PFSK-1 (cell line): ENCODE measurements around the gene ERP27.

Source experiments
- FOXP2 ChIP-seq: optimal IDR thresholded peaks from 2 replicates; pipeline ENCODE3; 2011; ENCODE audit warnings: borderline replicate concordance, control low read depth, inconsistent platforms; ENCODE audit not compliant: insufficient read depth; ENCODE audit errors: extremely low read length, extremely low read depth
- POLR2AphosphoS5 ChIP-seq: IDR thresholded peaks from 2 replicates; pipeline ENCODE4 v1.6.1; 2012; ENCODE audit warnings: low read depth, mild to moderate bottlenecking, control low read depth, low read length, moderate library complexity
- REST ChIP-seq, 2 experiments: IDR thresholded peaks; 2 replicates each; pipeline versions ENCODE4 v1.6.1 to v1.8.0; 2011 to 2012; ENCODE audit warnings: low read depth in 2 of 2, low read length in 2 of 2, control low read depth in 1 of 2, inconsistent platforms in 1 of 2, mild to moderate bottlenecking in 1 of 2, moderate library complexity in 1 of 2; ENCODE audit not compliant: insufficient read depth in 1 of 2
- SIN3A ChIP-seq: IDR thresholded peaks from 2 replicates; pipeline ENCODE4 v1.6.1; 2012; ENCODE audit warnings: mild to moderate bottlenecking, low read length, moderate library complexity, borderline replicate concordance; ENCODE audit not compliant: insufficient read depth
- TAF1 ChIP-seq: IDR thresholded peaks from 2 replicates; pipeline ENCODE4 v1.6.1; 2012; ENCODE audit warnings: low read length, control low read depth, borderline replicate concordance; ENCODE audit not compliant: insufficient read depth

The ERP27 gene

GRCh38 chr12:14952299-14952921, 14.1 kb upstream of the ERP27 start:
- peak; percentile 20 for TF ChIP-seq FOXP2
- peak; percentile 84; the same call in 1 of the 2 replicates for TF ChIP-seq SIN3A
- peak; percentile 29; the same call in 1 of the 2 replicates for TF ChIP-seq POLR2AphosphoS5
- TF ChIP-seq REST (IDR thresholded peaks at IDR 0.05; ENCODE audit: insufficient read depth in 1 of 2, low read depth in 2 of 2, low read length in 2 of 2) = no peak

DNA sequence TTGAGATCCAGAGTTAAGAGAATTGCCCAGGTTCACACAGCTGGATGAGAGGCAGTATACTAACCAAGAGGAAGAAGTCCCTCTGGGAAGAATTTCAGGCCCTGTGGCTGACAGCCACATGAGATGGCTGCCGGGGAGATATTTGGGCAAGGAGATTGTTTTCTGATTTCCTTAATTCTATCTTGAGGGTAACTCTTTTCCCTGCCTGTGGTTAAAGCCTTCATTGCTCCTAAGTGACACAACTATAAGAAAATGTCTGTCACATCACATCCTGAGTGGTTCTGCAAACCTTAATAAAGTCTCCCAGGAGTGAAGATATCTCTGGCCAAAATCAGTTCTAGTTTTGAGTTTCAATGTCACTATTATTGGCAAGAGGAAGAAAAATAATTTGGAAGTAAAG, 13.5 kb upstream of the ERP27 start:
- no peak for TF ChIP-seq SIN3A
- no peak for TF ChIP-seq REST (IDR thresholded peaks at IDR 0.05; ENCODE audit: insufficient read depth in 1 of 2, low read depth in 2 of 2, low read length in 2 of 2)
- TF ChIP-seq FOXP2 = no peak
- no peak for TF ChIP-seq TAF1
- no peak for TF ChIP-seq POLR2AphosphoS5

DNA sequence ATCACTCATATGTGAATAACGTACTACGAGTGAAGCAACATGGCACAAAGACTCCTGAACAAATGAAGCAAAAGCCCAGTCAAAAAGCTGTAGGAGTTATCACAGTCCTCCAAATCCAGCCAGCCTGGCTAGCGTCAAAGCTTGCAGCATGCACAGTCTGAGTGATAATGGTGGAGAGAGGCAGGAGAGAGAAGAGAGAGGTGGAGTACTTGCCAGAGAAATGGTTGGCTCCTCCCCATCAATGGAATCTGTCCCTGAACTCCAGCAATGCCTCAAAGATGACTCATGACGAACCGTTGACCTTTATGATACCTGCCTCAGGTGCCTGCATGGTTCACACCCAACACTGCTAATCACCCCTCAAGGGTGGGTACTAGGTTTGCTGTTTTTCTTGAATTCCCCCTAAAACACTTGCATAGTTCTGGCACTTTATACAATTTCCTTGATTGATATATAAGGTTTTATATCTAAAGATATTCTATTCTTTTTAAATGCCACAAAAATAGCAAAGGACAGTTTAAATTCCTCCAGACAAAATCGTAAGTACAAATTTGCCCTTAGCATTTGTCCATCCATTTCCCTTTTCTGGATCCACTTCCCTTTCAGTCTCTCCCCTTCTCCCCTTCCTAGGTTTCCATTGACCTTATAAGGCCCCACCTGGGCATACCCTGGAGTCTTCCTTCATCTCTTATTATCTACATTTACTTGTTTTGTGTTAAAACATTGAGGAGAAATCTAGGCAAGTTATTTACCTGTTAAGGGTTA, 12.8 kb upstream of the ERP27 start:
- TF ChIP-seq TAF1 (no peak), REST (IDR thresholded peaks at IDR 0.05; ENCODE audit: insufficient read depth in 1 of 2, low read depth in 2 of 2, low read length in 2 of 2) (no peak), FOXP2 (no peak), POLR2AphosphoS5 (no peak), SIN3A (no peak)

DNA sequence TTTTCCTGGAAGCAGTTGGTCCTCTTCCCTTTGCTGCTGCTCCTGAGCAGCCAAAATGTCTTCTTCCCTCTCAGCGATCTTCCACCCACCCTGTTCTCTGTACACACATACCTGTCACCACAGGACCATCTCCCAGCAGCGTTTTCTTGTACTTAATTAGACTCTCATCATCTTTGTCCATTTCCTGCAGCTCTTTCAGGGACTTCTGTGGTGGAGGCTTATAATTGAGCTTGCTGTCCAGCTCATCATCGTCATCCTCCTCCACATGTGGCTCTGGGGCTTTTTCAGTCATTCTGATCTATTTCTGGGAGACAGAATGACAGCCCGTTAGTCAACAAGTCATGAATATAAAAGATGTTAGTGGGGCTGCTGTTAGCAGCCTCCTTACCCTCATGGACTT, 12.1 kb upstream of the ERP27 start:
- TF ChIP-seq TAF1 = no peak
- TF ChIP-seq REST (IDR thresholded peaks at IDR 0.05; ENCODE audit: insufficient read depth in 1 of 2, low read depth in 2 of 2, low read length in 2 of 2) = peak in 1 of 2 experiments; percentile 76; a peak in 2 of 4 replicates
- no peak for TF ChIP-seq FOXP2
